ENCODE data around the gene PLIN3.
A peak's percentile ranks its signal among the peaks of the same experiment; 100 is the strongest.
"Not testable (repeated sequence)": the region's sequence is repeated elsewhere in the genome, so short reads cannot be mapped to it uniquely, and the experiment has no call there.

PLIN3 gene

GRCh38 chr19:4906963-4907362, 39.5 kb upstream of the PLIN3 start:
- H3K4me3 ChIP-seq (ENCODE audit: low read depth, low read length, poor library complexity, severe bottlenecking), result no peak overlapping the region

DNA sequence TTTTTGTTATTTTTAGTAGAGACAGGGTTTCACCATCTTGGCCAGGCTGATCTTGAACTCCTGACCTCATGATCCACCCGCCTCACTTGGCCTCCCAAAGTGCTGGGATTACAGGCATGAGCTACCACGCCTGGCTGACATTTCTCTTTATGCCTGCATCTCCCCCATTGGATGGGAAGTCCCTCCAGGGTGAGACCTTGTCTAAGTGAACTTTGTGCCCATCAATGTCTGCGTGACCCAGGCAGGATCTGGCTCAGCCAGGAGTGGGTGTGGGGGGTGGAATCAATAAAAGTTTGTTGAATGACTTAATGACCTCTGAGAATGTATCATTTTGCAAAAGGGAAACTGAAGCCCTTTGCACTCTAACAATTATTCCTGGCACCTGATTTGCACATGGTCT, 37.0 kb upstream of the PLIN3 start:
- Histone ChIP-seq H3K4me1 (ENCODE audit: insufficient read depth, low read length, severe bottlenecking) (peaks cover 22% of the 10 kb centered on the region), H3K27ac (ENCODE audit: low read depth, low read length, poor library complexity, severe bottlenecking) (no peak overlapping the region), H3K27me3 (ENCODE audit: insufficient read depth, low read length) (no peaks in the 10 kb centered on the region), H4K20me1 (ENCODE audit: insufficient read depth, low read length) (no peaks in the 10 kb centered on the region), H3K9ac (ENCODE audit: low read length) (no peak overlapping the region), H3K4me3 (ENCODE audit: low read depth, low read length, poor library complexity, severe bottlenecking) (no peak overlapping the region), H3K36me3 (ENCODE audit: insufficient read depth, low read length) (no peaks in the 10 kb centered on the region), H3K9me2 (ENCODE audit: low read depth, low read length) (no peaks in the 10 kb centered on the region), H3K9me3 (ENCODE audit: low read length) (no peaks in the 10 kb centered on the region), H3K79me2 (ENCODE audit: insufficient read depth, low read length) (no peaks in the 10 kb centered on the region), H3F3A (ENCODE audit: insufficient read depth, low read length) (0 out of 2 replicates have a peak, but pooled peaks cover 3% of the 10 kb centered on the region), H2AFZ (ENCODE audit: low read length) (no peak overlapping the region), H3K4me2 (ENCODE audit: low read length) (no peak overlapping the region)
- TF ChIP-seq CTCF (IDR thresholded peaks at IDR 0.05; ENCODE audit: low read length), result no peak
- TF ChIP-seq EZH2 (IDR thresholded peaks at IDR 0.05; ENCODE audit: borderline replicate concordance, low read length), result no peak

More at GRCh38 chr19:4906963-4907362, 39.5 kb upstream of the PLIN3 start:
- Histone ChIP-seq H2AFZ (ENCODE audit: low read length) (no peak overlapping the region), H3K79me2 (ENCODE audit: insufficient read depth, low read length) (peaks cover 15% of the 10 kb centered on the region), H3K36me3 (ENCODE audit: insufficient read depth, low read length) (peaks cover 15% of the 10 kb centered on the region; the same call in 1 of the 2 replicates), H4K20me1 (ENCODE audit: insufficient read depth, low read length) (no peaks in the 10 kb centered on the region), H3K9me3 (ENCODE audit: low read length) (no peaks in the 10 kb centered on the region), H3K4me2 (ENCODE audit: low read length) (no peak overlapping the region), H3K4me1 (ENCODE audit: insufficient read depth, low read length, severe bottlenecking) (peaks cover 26% of the 10 kb centered on the region), H3F3A (ENCODE audit: insufficient read depth, low read length) (0 out of 2 replicates have a peak, but pooled peaks cover 3% of the 10 kb centered on the region), H3K27me3 (ENCODE audit: insufficient read depth, low read length) (no peaks in the 10 kb centered on the region), H3K9ac (ENCODE audit: low read length) (no peak overlapping the region), H3K27ac (ENCODE audit: low read depth, low read length, poor library complexity, severe bottlenecking) (no peak overlapping the region), H3K9me2 (ENCODE audit: low read depth, low read length) (no peaks in the 10 kb centered on the region)
- TF ChIP-seq CTCF (IDR thresholded peaks at IDR 0.05; ENCODE audit: low read length) (no peak; the same call in 1 of the 2 replicates), EZH2 (IDR thresholded peaks at IDR 0.05; ENCODE audit: borderline replicate concordance, low read length) (no peak)

GRCh38 chr19:4902796-4903195, 35.3 kb upstream of the PLIN3 start, which contains the start of gene ARRDC5:
Gene ARRDC5, minus strand, starts transcription at chr19:4902896. Its CDS starts 71 bp downstream, at chr19:4902825.
- no peak within 1 kb of the TSS for H3K4me2 ChIP-seq (ENCODE audit: low read length)
- H2AFZ ChIP-seq (ENCODE audit: low read length), result no peak within 1 kb of the TSS
- no peak within 1 kb of the TSS for H3K9ac ChIP-seq (ENCODE audit: low read length)

DNA sequence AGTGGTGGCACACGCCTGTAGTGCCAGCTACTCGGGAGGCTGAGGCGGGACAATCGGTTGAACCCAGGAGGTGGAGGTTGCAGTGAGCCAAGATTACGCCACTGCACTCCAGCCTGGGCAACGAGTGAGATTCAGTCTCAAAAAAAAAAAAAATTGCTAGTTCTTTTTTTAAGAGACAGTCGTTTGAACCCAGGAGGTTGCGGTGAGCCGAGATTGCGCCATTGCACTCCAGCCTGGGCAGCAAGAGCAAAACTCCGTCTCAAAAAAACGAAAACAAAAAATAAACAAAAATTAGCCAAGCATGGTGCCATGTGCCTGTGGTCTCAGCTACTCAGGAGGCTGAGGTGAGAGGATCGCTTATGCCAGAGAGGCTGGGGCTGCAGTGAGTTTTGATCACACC, 33.4 kb upstream of the PLIN3 start:
- not testable (repeated sequence) for H3K27me3 ChIP-seq (ENCODE audit: insufficient read depth, low read length)

More at GRCh38 chr19:4902796-4903195, 35.3 kb upstream of the PLIN3 start, which contains the start of gene ARRDC5:
- Histone ChIP-seq H3K4me3 (ENCODE audit: low read depth, low read length, poor library complexity, severe bottlenecking) (no peak within 1 kb of the TSS), H3K27ac (ENCODE audit: low read depth, low read length, poor library complexity, severe bottlenecking) (no peak within 1 kb of the TSS), H3K79me2 (ENCODE audit: insufficient read depth, low read length) (no peaks in the 10 kb centered on the region), H3F3A (ENCODE audit: insufficient read depth, low read length) (no peaks in the 10 kb centered on the region), H3K36me3 (ENCODE audit: insufficient read depth, low read length) (no peaks in the 10 kb centered on the region), H3K9me3 (ENCODE audit: low read length) (no peaks in the 10 kb centered on the region), H4K20me1 (ENCODE audit: insufficient read depth, low read length) (no peaks in the 10 kb centered on the region), H3K27me3 (ENCODE audit: insufficient read depth, low read length) (no peaks in the 10 kb centered on the region), H3K9me2 (ENCODE audit: low read depth, low read length) (no peaks in the 10 kb centered on the region), H3K4me1 (ENCODE audit: insufficient read depth, low read length, severe bottlenecking) (peaks cover 16% of the 10 kb centered on the region)
- TF ChIP-seq CTCF (IDR thresholded peaks at IDR 0.05; ENCODE audit: low read length) (no peak), EZH2 (IDR thresholded peaks at IDR 0.05; ENCODE audit: borderline replicate concordance, low read length) (no peak)

More for the DNA sequence above, 33.4 kb upstream of the PLIN3 start:
- H4K20me1 ChIP-seq (ENCODE audit: insufficient read depth, low read length); H3K4me3 ChIP-seq (ENCODE audit: low read depth, low read length, poor library complexity, severe bottlenecking); H3K9ac ChIP-seq (ENCODE audit: low read length); H3K9me3 ChIP-seq (ENCODE audit: low read length); H3K79me2 ChIP-seq (ENCODE audit: insufficient read depth, low read length); H3K9me2 ChIP-seq (ENCODE audit: low read depth, low read length); H3K36me3 ChIP-seq (ENCODE audit: insufficient read depth, low read length); H3F3A ChIP-seq (ENCODE audit: insufficient read depth, low read length); H2AFZ ChIP-seq (ENCODE audit: low read length); H3K4me2 ChIP-seq (ENCODE audit: low read length): not testable (repeated sequence)
- H3K27ac ChIP-seq (ENCODE audit: low read depth, low read length, poor library complexity, severe bottlenecking), result peak overlapping the region; percentile 71
- H3K4me1 ChIP-seq (ENCODE audit: insufficient read depth, low read length, severe bottlenecking), result peaks cover 12% of the 10 kb centered on the region

All from OCI-LY1 (cell line).